NCI-H446 treated with DMSO at 0.1 percent for 48 hours (cell line): Measurements from ENCODE around the gene CFAP53.

ENCODE experiments used
- DNase-seq: peaks from one replicate; lab custom pipeline; 2025; lab: John Stamatoyannopoulos, UW

Gene CFAP53

GRCh38 chr18:50193796-50194630 lies 72.3 kb downstream of the CFAP53 start:
- DNase-seq, result no peak

GRCh38 chr18:50192995-50193795 lies 73.1 kb downstream of the CFAP53 start:
- DNase-seq, result no peak

- DNase-seq, result no peak
These were observed 75.4 kb downstream of the CFAP53 start for GRCh38 chr18:50190926-50191325.

GRCh38 chr18:50190236-50190635 lies 76.1 kb downstream of the CFAP53 start:
- no peak for DNase-seq

GRCh38 chr18:50189160-50189559 lies 77.1 kb downstream of the CFAP53 start:
- no peak for DNase-seq

- no peak for DNase-seq
These were observed 77.6 kb downstream of the CFAP53 start for GRCh38 chr18:50188652-50189051.

GRCh38 chr18:50187659-50188058 lies 78.6 kb downstream of the CFAP53 start:
- DNase-seq, result no peak

GRCh38 chr18:50186385-50186784 lies 79.9 kb downstream of the CFAP53 start:
- DNase-seq, result no peak

GRCh38 chr18:50183556-50183955 lies 82.7 kb downstream of the CFAP53 start:
- no peak for DNase-seq

- peak; percentile 17 for DNase-seq
These were observed 83.8 kb downstream of the CFAP53 start for GRCh38 chr18:50182511-50182910.

- DNase-seq, result no peak
These were observed 84.7 kb downstream of the CFAP53 start for GRCh38 chr18:50181590-50181989.

- DNase-seq, result no peak
These were observed 86.8 kb downstream of the CFAP53 start for GRCh38 chr18:50179465-50179864.

- DNase-seq, result no peak
These were observed 88.9 kb downstream of the CFAP53 start for GRCh38 chr18:50177294-50177992.
